Measurements from ENCODE around the gene RGS21.
"Not testable (repeated sequence)": the region's sequence is repeated elsewhere in the genome, so short reads cannot be mapped to it uniquely, and the experiment has no call there.

Gene RGS21, protein sequence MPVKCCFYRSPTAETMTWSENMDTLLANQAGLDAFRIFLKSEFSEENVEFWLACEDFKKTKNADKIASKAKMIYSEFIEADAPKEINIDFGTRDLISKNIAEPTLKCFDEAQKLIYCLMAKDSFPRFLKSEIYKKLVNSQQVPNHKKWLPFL

GRCh38 chr1:192316942-192317450, at the start of gene RGS21:
RGS21 (plus strand) TSS chr1:192316992; CDS start chr1:192343037, 26,045 bp downstream.
- Histone ChIP-seq H3K9me3 (ENCODE audit: control insufficient read depth, low read length) (no peaks in the 10 kb centered on the region), H3K9ac (ENCODE audit: low read length) (no peak within 1 kb of the TSS), H3K4me1 (ENCODE audit: control insufficient read depth, insufficient read depth, low read length) (no peaks in the 10 kb centered on the region), H3K4me3 (ENCODE audit: low read length) (no peak within 1 kb of the TSS), H3K36me3 (ENCODE audit: control insufficient read depth, insufficient read depth, low read length) (no peaks in the 10 kb centered on the region), H3K27me3 (ENCODE audit: control insufficient read depth, insufficient read depth, low read length) (no peaks in the 10 kb centered on the region)

GRCh38 chr1:192268468-192269052, 48.2 kb upstream of the RGS21 start:
- no peaks in the 10 kb centered on the region for H3K27me3 ChIP-seq (ENCODE audit: control insufficient read depth, insufficient read depth, low read length)
- H3K4me1 ChIP-seq (ENCODE audit: control insufficient read depth, insufficient read depth, low read length): no peaks in the 10 kb centered on the region
- no peaks in the 10 kb centered on the region for H3K9me3 ChIP-seq (ENCODE audit: control insufficient read depth, low read length)
- H3K4me3 ChIP-seq (ENCODE audit: low read length): no peak overlapping the region
- no peaks in the 10 kb centered on the region for H3K36me3 ChIP-seq (ENCODE audit: control insufficient read depth, insufficient read depth, low read length)
- no peak overlapping the region for H3K9ac ChIP-seq (ENCODE audit: low read length)

DNA sequence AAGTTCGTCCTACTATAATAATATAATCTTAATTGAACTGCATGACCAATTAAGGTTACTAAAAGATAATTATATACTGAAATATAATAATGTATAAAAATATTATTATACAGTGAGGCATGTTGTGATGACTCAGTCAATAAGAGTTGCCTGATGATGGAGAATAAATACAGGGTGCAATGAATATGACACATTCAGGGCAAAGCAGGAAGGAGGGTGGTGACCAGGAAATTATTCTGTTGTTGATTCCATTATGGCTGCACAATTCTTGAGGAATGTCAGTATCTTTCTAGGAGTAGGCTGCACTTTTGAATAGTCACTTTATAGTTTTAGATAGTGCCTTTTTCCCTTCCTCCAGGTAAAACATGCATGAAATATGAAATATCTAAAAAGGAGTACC, 46.4 kb upstream of the RGS21 start:
- H3K9me3 ChIP-seq (ENCODE audit: control insufficient read depth, low read length): no peaks in the 10 kb centered on the region
- H3K36me3 ChIP-seq (ENCODE audit: control insufficient read depth, insufficient read depth, low read length): no peaks in the 10 kb centered on the region
- no peaks in the 10 kb centered on the region for H3K27me3 ChIP-seq (ENCODE audit: control insufficient read depth, insufficient read depth, low read length)
- no peak overlapping the region for H3K9ac ChIP-seq (ENCODE audit: low read length)
- no peaks in the 10 kb centered on the region for H3K4me1 ChIP-seq (ENCODE audit: control insufficient read depth, insufficient read depth, low read length)
- no peak overlapping the region for H3K4me3 ChIP-seq (ENCODE audit: low read length)

- H3K9ac ChIP-seq (ENCODE audit: low read length): no peak overlapping the region
- H3K4me1 ChIP-seq (ENCODE audit: control insufficient read depth, insufficient read depth, low read length): no peaks in the 10 kb centered on the region
- no peaks in the 10 kb centered on the region for H3K9me3 ChIP-seq (ENCODE audit: control insufficient read depth, low read length)
- H3K4me3 ChIP-seq (ENCODE audit: low read length): no peak overlapping the region
- H3K36me3 ChIP-seq (ENCODE audit: control insufficient read depth, insufficient read depth, low read length): no peaks in the 10 kb centered on the region
- H3K27me3 ChIP-seq (ENCODE audit: control insufficient read depth, insufficient read depth, low read length): no peaks in the 10 kb centered on the region
These were observed 44.1 kb upstream of the RGS21 start for GRCh38 chr1:192272732-192273131.

DNA sequence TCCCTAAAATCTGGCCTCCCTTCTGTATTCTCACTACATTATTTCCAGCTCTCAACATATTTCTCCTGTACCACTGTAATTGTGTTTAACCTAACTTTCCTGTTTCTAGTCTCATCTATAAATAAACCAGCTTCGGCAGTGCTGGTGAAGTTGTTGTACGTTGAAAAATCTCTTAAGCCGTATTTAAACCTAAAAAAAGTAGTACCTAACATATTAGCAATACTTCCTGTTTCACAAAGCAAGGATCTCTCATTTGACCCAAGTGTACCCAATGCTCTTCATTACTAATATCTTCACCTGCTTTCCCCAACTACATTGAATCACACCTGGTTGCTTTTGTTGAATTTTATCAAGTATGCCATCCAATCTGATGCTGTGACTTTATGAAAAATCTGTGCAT, 42.2 kb upstream of the RGS21 start:
- Histone ChIP-seq H3K36me3 (ENCODE audit: control insufficient read depth, insufficient read depth, low read length) (no peaks in the 10 kb centered on the region), H3K9ac (ENCODE audit: low read length) (no peak overlapping the region), H3K4me1 (ENCODE audit: control insufficient read depth, insufficient read depth, low read length) (no peaks in the 10 kb centered on the region), H3K9me3 (ENCODE audit: control insufficient read depth, low read length) (no peaks in the 10 kb centered on the region), H3K4me3 (ENCODE audit: low read length) (no peak overlapping the region), H3K27me3 (ENCODE audit: control insufficient read depth, insufficient read depth, low read length) (no peaks in the 10 kb centered on the region)

DNA sequence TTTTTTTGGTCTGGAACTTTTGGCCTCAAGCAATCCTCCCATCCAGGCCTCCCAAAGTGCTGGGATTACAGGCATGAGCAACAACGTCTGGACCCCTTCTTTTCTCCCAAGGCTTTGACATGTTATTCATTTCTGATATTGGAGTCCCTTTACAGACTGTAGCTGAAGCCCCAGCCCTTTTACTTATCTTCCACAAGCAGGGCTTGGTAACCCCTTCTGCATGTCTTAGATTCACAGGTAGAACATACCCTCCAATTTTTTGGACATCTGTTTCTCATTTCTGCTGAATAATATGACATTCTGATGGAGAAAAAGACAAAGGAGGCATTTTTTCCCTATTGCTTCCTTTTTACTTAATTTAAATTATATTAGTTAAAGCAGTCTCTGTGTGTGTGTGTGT, 39.2 kb upstream of the RGS21 start:
- Histone ChIP-seq H3K9me3 (ENCODE audit: control insufficient read depth, low read length) (no peaks in the 10 kb centered on the region), H3K27me3 (ENCODE audit: control insufficient read depth, insufficient read depth, low read length) (no peaks in the 10 kb centered on the region), H3K9ac (ENCODE audit: low read length) (no peak overlapping the region)

GRCh38 chr1:192284927-192285326, 31.9 kb upstream of the RGS21 start:
- Histone ChIP-seq H3K9ac (ENCODE audit: low read length) (no peak overlapping the region), H3K27me3 (ENCODE audit: control insufficient read depth, insufficient read depth, low read length) (no peaks in the 10 kb centered on the region), H3K4me3 (ENCODE audit: low read length) (no peak overlapping the region), H3K4me1 (ENCODE audit: control insufficient read depth, insufficient read depth, low read length) (no peaks in the 10 kb centered on the region), H3K36me3 (ENCODE audit: control insufficient read depth, insufficient read depth, low read length) (no peaks in the 10 kb centered on the region), H3K9me3 (ENCODE audit: control insufficient read depth, low read length) (no peaks in the 10 kb centered on the region)

More for the DNA sequence above, 39.2 kb upstream of the RGS21 start:
- H3K4me3 ChIP-seq (ENCODE audit: low read length): no peak overlapping the region
- H3K36me3 ChIP-seq (ENCODE audit: control insufficient read depth, insufficient read depth, low read length): no peaks in the 10 kb centered on the region
- H3K4me1 ChIP-seq (ENCODE audit: control insufficient read depth, insufficient read depth, low read length): no peaks in the 10 kb centered on the region

DNA sequence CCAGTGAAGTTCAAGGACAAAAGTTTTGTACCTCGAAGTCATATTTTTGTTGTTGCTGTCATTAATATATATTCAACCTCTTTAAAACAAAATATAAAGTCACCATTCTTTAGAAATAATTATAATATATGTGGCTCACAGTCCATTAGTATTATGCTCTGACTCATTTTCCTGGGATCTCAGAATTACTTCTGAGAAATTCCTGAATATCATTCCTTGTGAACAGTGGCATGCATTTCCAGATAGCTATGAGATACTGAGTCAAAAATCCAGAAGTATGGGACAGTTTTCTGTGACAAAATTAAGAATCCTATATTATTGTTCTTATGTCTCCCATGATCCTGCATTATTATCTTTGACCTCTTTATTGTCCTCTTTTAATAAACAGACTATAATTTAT, 13.8 kb upstream of the RGS21 start:
- Histone ChIP-seq H3K4me3 (ENCODE audit: low read length) (no peak overlapping the region), H3K9me3 (ENCODE audit: control insufficient read depth, low read length) (no peaks in the 10 kb centered on the region), H3K36me3 (ENCODE audit: control insufficient read depth, insufficient read depth, low read length) (no peaks in the 10 kb centered on the region), H3K9ac (ENCODE audit: low read length) (no peak overlapping the region), H3K4me1 (ENCODE audit: control insufficient read depth, insufficient read depth, low read length) (no peaks in the 10 kb centered on the region), H3K27me3 (ENCODE audit: control insufficient read depth, insufficient read depth, low read length) (no peaks in the 10 kb centered on the region)

- H3K36me3 ChIP-seq (ENCODE audit: control insufficient read depth, insufficient read depth, low read length); H3K4me1 ChIP-seq (ENCODE audit: control insufficient read depth, insufficient read depth, low read length); H3K9me3 ChIP-seq (ENCODE audit: control insufficient read depth, low read length); H3K9ac ChIP-seq (ENCODE audit: low read length); H3K4me3 ChIP-seq (ENCODE audit: low read length); H3K27me3 ChIP-seq (ENCODE audit: control insufficient read depth, insufficient read depth, low read length): not testable (repeated sequence)
These were observed 8.5 kb upstream of the RGS21 start for GRCh38 chr1:192308314-192308713.

DNA sequence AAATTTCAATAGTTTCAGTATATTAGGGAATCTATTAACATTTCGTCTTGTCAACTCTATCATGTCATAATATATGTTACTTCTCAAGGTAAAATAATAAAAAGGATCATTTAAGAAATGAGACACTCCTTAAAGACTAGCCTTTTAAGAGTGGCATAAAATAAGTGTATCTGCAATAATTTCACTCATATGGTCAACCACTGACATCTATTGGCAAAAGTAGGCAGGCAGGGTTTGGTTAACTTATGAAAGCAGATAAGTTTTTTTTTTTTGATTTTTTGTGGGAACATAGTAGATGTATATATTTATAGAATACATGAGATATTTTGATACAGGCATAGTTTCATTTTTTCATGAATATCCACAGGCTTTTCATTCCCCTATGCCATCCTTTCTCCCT, 5.5 kb upstream of the RGS21 start:
- no peaks in the 10 kb centered on the region for H3K27me3 ChIP-seq (ENCODE audit: control insufficient read depth, insufficient read depth, low read length)
- H3K9me3 ChIP-seq (ENCODE audit: control insufficient read depth, low read length): no peaks in the 10 kb centered on the region
- H3K9ac ChIP-seq (ENCODE audit: low read length): no peak overlapping the region
- H3K36me3 ChIP-seq (ENCODE audit: control insufficient read depth, insufficient read depth, low read length): no peaks in the 10 kb centered on the region
- H3K4me3 ChIP-seq (ENCODE audit: low read length): no peak overlapping the region
- no peaks in the 10 kb centered on the region for H3K4me1 ChIP-seq (ENCODE audit: control insufficient read depth, insufficient read depth, low read length)

DNA sequence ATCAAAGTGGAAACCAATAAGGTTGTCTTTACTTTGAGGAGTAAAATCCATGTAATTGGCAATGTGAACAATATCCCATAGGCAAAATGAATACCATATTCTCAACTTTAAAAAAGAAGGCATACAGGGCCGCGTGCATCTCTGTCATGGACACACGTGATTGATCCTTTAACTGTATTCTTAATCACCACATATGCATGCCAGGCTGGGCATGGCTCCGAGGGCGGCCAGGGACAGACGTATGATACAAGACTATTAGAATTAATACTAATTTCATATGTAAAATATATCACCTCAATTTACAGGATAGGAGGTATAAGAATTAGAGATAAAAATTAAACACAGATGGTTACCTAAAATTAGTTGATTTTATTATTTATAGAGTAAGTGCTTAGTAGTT, 11.2 kb downstream of the RGS21 start:
- Histone ChIP-seq H3K4me1 (ENCODE audit: control insufficient read depth, insufficient read depth, low read length) (no peaks in the 10 kb centered on the region), H3K36me3 (ENCODE audit: control insufficient read depth, insufficient read depth, low read length) (no peaks in the 10 kb centered on the region), H3K9ac (ENCODE audit: low read length) (no peak overlapping the region), H3K9me3 (ENCODE audit: control insufficient read depth, low read length) (no peaks in the 10 kb centered on the region), H3K4me3 (ENCODE audit: low read length) (no peak overlapping the region), H3K27me3 (ENCODE audit: control insufficient read depth, insufficient read depth, low read length) (no peaks in the 10 kb centered on the region)

GRCh38 chr1:192342842-192343241, 26.1 kb downstream of the RGS21 start:
- no peaks in the 10 kb centered on the region for H3K4me1 ChIP-seq (ENCODE audit: control insufficient read depth, insufficient read depth, low read length)
- H3K4me3 ChIP-seq (ENCODE audit: low read length): no peak overlapping the region
- no peak overlapping the region for H3K9ac ChIP-seq (ENCODE audit: low read length)
- no peaks in the 10 kb centered on the region for H3K36me3 ChIP-seq (ENCODE audit: control insufficient read depth, insufficient read depth, low read length)
- no peaks in the 10 kb centered on the region for H3K27me3 ChIP-seq (ENCODE audit: control insufficient read depth, insufficient read depth, low read length)
- H3K9me3 ChIP-seq (ENCODE audit: control insufficient read depth, low read length): no peaks in the 10 kb centered on the region

GRCh38 chr1:192343344-192343743, 26.6 kb downstream of the RGS21 start:
- H3K9me3 ChIP-seq (ENCODE audit: control insufficient read depth, low read length): no peaks in the 10 kb centered on the region
- no peak overlapping the region for H3K9ac ChIP-seq (ENCODE audit: low read length)
- no peaks in the 10 kb centered on the region for H3K4me1 ChIP-seq (ENCODE audit: control insufficient read depth, insufficient read depth, low read length)
- H3K27me3 ChIP-seq (ENCODE audit: control insufficient read depth, insufficient read depth, low read length): no peaks in the 10 kb centered on the region
- H3K36me3 ChIP-seq (ENCODE audit: control insufficient read depth, insufficient read depth, low read length): no peaks in the 10 kb centered on the region
- no peak overlapping the region for H3K4me3 ChIP-seq (ENCODE audit: low read length)

Data from mucosa of stomach (tissue), 1 donor.